ENCODE results near the gene CHD3.

- TF ChIP-seq, protein P1, sequence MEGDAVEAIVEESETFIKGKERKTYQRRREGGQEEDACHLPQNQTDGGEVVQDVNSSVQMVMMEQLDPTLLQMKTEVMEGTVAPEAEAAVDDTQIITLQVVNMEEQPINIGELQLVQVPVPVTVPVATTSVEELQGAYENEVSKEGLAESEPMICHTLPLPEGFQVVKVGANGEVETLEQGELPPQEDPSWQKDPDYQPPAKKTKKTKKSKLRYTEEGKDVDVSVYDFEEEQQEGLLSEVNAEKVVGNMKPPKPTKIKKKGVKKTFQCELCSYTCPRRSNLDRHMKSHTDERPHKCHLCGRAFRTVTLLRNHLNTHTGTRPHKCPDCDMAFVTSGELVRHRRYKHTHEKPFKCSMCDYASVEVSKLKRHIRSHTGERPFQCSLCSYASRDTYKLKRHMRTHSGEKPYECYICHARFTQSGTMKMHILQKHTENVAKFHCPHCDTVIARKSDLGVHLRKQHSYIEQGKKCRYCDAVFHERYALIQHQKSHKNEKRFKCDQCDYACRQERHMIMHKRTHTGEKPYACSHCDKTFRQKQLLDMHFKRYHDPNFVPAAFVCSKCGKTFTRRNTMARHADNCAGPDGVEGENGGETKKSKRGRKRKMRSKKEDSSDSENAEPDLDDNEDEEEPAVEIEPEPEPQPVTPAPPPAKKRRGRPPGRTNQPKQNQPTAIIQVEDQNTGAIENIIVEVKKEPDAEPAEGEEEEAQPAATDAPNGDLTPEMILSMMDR (IDR thresholded peaks at IDR 0.05): no peak
- TF ChIP-seq EZH2 (IDR thresholded peaks at IDR 0.05; ENCODE audit: borderline replicate concordance, insufficient read depth, low read depth, low read length, poor library complexity, severe bottlenecking): no peak
Observed at GRCh38 chr17:7881276-7882054, 7.1 kb upstream of the CHD3 start.

Measured in B cell (primary cell).